ENCODE measurements around the gene SGPP2.

DNA sequence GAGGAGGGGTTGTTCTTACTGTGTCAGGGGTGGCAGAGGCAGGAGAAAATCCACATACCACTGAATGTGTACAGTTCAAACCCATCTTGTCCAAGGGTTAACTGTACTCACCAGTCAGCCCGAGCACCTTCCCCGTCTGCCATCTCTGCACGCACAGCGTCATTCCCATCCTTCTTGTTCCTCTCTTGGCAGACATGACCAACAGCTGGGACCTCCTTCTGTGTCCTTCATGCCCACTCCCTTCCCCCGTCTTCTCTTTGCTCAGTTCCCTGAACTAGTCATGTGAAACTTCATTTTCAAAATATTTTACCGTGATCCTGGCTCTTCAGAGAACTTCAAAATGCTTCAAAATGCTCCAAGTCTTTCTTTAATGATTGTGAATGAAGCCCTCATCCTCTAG, 139.6 kb downstream of the SGPP2 start:
- TF ChIP-seq POLR2AphosphoS5 (IDR thresholded peaks at IDR 0.05; ENCODE audit: low read depth, low read length) (no peak), SIN3A (IDR thresholded peaks at IDR 0.05; ENCODE audit: borderline replicate concordance, insufficient read depth, low read length) (no peak), TAF1 (IDR thresholded peaks at IDR 0.05; ENCODE audit: borderline replicate concordance, insufficient read depth, low read length) (no peak), FOXP2 (optimal IDR thresholded peaks at IDR 0.05; ENCODE audit: borderline replicate concordance, extremely low read depth, extremely low read length, insufficient read depth) (no peak)
- TF ChIP-seq, protein P1, sequence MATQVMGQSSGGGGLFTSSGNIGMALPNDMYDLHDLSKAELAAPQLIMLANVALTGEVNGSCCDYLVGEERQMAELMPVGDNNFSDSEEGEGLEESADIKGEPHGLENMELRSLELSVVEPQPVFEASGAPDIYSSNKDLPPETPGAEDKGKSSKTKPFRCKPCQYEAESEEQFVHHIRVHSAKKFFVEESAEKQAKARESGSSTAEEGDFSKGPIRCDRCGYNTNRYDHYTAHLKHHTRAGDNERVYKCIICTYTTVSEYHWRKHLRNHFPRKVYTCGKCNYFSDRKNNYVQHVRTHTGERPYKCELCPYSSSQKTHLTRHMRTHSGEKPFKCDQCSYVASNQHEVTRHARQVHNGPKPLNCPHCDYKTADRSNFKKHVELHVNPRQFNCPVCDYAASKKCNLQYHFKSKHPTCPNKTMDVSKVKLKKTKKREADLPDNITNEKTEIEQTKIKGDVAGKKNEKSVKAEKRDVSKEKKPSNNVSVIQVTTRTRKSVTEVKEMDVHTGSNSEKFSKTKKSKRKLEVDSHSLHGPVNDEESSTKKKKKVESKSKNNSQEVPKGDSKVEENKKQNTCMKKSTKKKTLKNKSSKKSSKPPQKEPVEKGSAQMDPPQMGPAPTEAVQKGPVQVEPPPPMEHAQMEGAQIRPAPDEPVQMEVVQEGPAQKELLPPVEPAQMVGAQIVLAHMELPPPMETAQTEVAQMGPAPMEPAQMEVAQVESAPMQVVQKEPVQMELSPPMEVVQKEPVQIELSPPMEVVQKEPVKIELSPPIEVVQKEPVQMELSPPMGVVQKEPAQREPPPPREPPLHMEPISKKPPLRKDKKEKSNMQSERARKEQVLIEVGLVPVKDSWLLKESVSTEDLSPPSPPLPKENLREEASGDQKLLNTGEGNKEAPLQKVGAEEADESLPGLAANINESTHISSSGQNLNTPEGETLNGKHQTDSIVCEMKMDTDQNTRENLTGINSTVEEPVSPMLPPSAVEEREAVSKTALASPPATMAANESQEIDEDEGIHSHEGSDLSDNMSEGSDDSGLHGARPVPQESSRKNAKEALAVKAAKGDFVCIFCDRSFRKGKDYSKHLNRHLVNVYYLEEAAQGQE (IDR thresholded peaks at IDR 0.05; ENCODE audit: insufficient read depth in 1 of 2, low read depth in 2 of 2, low read length in 2 of 2) = no peak

Data from PFSK-1 (cell line).